Prostate gland (tissue), 2 donors: ENCODE measurements around the gene MPP3.

Experiments
- CTCF ChIP-seq, 4 experiments: fragments of 200-600 bp in 2 of 4; fragments of 450-650 bp in 2 of 4; sonication (generic) in 2 of 4; IDR thresholded peaks; 1 replicate in 3 of 4; 2 replicates in 1 of 4; pipeline ENCODE4 v1.5.1; 2016 to 2019; ENCODE audit warnings: antibody characterized with exemption in 4 of 4, mild to moderate bottlenecking in 2 of 4, moderate library complexity in 2 of 4
- POLR2A ChIP-seq: fragments of 450-650 bp; IDR thresholded peaks from one replicate; pipeline ENCODE4 v1.6.1; 2016; ENCODE audit warnings: antibody characterized with exemption, mild to moderate bottlenecking
- POLR2AphosphoS5 ChIP-seq: sonication (generic); formaldehyde crosslinking; IDR thresholded peaks from one replicate; pipeline ENCODE4 v1.6.1; 2017; ENCODE audit warnings: antibody characterized with exemption

DNA sequence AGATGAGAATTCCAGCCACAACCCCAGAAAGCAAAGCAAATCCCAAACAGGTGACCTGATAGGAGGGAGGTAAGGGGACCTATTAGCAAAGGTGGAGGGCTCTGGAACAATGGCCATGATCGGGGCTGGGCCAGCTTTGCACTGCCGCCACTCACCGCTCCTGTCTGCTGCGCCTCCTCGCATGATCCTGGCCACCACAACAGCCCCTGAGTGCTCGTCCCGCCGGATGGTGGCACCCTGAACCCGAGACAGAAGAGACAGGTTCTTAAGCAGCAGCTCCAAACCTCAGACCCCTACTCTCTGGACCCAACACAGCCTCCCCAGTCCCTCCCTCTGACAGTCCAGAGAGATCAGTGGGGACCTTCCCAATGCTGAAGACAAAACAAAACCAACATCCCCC lies 5.3 kb downstream of the MPP3 start:
- TF ChIP-seq CTCF (IDR thresholded peaks at IDR 0.05) (no peak), POLR2A (no peak), POLR2AphosphoS5 (no peak)
